ENCODE measurements around the gene CIZ1. TPM values are rescaled to one million over a fixed set of nuclear protein-coding genes. Genes with fewer than 3 reads are reported as not detected.
A peak's percentile ranks its signal among the peaks of the same experiment; 100 is the strongest.

The CIZ1 gene
- total RNA-seq, 1 experiment from 2014 or later: 104 TPM

- H3K27ac Mint-ChIP-seq: peak overlapping the region in 1 of 3 experiments; percentile 31; a peak in 1 of 7 replicates
- H4K20me1 ChIP-seq (ENCODE audit: control insufficient read depth, insufficient read depth, insufficient read length): no peaks in the 10 kb centered on the region
These were observed 10.3 kb upstream of the CIZ1 start for GRCh38 chr9:128201441-128202369.

More at GRCh38 chr9:128201441-128202369, 10.3 kb upstream of the CIZ1 start:
- H2BK120ac ChIP-seq (ENCODE audit: low read depth, low read length, poor library complexity, severe bottlenecking): no peak overlapping the region
- no peak overlapping the region for H2BK5ac ChIP-seq (ENCODE audit: insufficient read length, low read length)
- TF ChIP-seq, protein P1, sequence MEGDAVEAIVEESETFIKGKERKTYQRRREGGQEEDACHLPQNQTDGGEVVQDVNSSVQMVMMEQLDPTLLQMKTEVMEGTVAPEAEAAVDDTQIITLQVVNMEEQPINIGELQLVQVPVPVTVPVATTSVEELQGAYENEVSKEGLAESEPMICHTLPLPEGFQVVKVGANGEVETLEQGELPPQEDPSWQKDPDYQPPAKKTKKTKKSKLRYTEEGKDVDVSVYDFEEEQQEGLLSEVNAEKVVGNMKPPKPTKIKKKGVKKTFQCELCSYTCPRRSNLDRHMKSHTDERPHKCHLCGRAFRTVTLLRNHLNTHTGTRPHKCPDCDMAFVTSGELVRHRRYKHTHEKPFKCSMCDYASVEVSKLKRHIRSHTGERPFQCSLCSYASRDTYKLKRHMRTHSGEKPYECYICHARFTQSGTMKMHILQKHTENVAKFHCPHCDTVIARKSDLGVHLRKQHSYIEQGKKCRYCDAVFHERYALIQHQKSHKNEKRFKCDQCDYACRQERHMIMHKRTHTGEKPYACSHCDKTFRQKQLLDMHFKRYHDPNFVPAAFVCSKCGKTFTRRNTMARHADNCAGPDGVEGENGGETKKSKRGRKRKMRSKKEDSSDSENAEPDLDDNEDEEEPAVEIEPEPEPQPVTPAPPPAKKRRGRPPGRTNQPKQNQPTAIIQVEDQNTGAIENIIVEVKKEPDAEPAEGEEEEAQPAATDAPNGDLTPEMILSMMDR (conservative IDR thresholded peaks at IDR 0.05): no peak
- no peak for DNase-seq
- no peaks in the 10 kb centered on the region for H3K9me3 ChIP-seq (ENCODE audit: control insufficient read depth, low read depth, low read length)
- H2AK5ac ChIP-seq (ENCODE audit: insufficient read length, low read length): no peak overlapping the region
- no peak overlapping the region for H3K23ac ChIP-seq (ENCODE audit: insufficient read length, low read depth, low read length)
- no peaks in the 10 kb centered on the region for H3K9me3 Mint-ChIP-seq
- no peak overlapping the region for H3K27ac ChIP-seq (ENCODE audit: insufficient read length, low read depth, low read length)
- H3K23me2 ChIP-seq (ENCODE audit: insufficient read length, low read depth, low read length, poor library complexity, severe bottlenecking): peaks cover 8% of the 10 kb centered on the region
- no peak overlapping the region for H3K4ac ChIP-seq (ENCODE audit: low read depth, low read length)
- peaks cover 6% of the 10 kb centered on the region; the same call in 1 of the 2 replicates for H3K4me1 ChIP-seq (ENCODE audit: insufficient read depth, low read length)
- WGBS (ENCODE audit: extremely low coverage, insufficient read length, low lambda C conversion rate): no CpG with 5 or more reads among the region's 13 CpGs
- no peak overlapping the region for H4K8ac ChIP-seq (replicated peaks; ENCODE audit: insufficient read length, low read depth, low read length)
- no peak overlapping the region for H2BK15ac ChIP-seq (ENCODE audit: low read depth, low read length)
- no peak overlapping the region for H3K9ac ChIP-seq (ENCODE audit: extremely low read depth, insufficient read length, low read length)
- H3K79me1 ChIP-seq (ENCODE audit: insufficient read depth, low read depth, low read length, poor library complexity, severe bottlenecking): no peaks in the 10 kb centered on the region
- no peak overlapping the region for H3T11ph ChIP-seq (ENCODE audit: low read length)
- H2AFZ ChIP-seq (ENCODE audit: low read length): no peak overlapping the region
- no peak overlapping the region for H4K5ac ChIP-seq (ENCODE audit: insufficient read length, low read depth, low read length)
- H2BK12ac ChIP-seq (ENCODE audit: insufficient read length, low read depth, low read length): no peak overlapping the region
- H3K4me3 Mint-ChIP-seq: peak overlapping the region in 1 of 2 experiments; percentile 54; a peak in 1 of 5 replicates
- no peaks in the 10 kb centered on the region for H3K79me2 ChIP-seq (ENCODE audit: insufficient read depth, low read length)
- H3K56ac ChIP-seq (ENCODE audit: insufficient read length, low read depth, low read length): no peak overlapping the region
- no peaks in the 10 kb centered on the region; the same call in 1 of the 2 replicates for H3K27me3 Mint-ChIP-seq (ENCODE audit: low read depth)
- H4K91ac ChIP-seq (ENCODE audit: insufficient read length, low read depth, low read length): no peak overlapping the region
- no peak overlapping the region for H3K18ac ChIP-seq (ENCODE audit: insufficient read length, low read depth, low read length)
- no peaks in the 10 kb centered on the region for H3K27me3 ChIP-seq (ENCODE audit: insufficient read depth, low read length)
- H2BK20ac ChIP-seq (ENCODE audit: low read depth, low read length, poor library complexity, severe bottlenecking): no peak overlapping the region
- H3K4me2 ChIP-seq (ENCODE audit: insufficient read depth, insufficient read length, low read length): no peak overlapping the region
- H3K14ac ChIP-seq (ENCODE audit: insufficient read depth, low read length): no peak overlapping the region
- H3K36me3 Mint-ChIP-seq (ENCODE audit: insufficient read depth in 1 of 3, low read depth in 3 of 3): peaks cover 0 to 1% (median 0%) of the 10 kb centered on the region in 3 experiments; a peak in 1 of 7 replicates
- peaks cover 23 to 28% of the 10 kb centered on the region in 2 experiments for H3K4me1 Mint-ChIP-seq

All from H9 (cell line).